ENCODE measurements around the gene PIEZO2. TPM values are rescaled to one million over a fixed set of nuclear protein-coding genes. Genes with fewer than 3 reads are reported as not detected.

PIEZO2 gene
- total RNA-seq, 1 experiment from 2014 or later = 0.57 TPM

DNA sequence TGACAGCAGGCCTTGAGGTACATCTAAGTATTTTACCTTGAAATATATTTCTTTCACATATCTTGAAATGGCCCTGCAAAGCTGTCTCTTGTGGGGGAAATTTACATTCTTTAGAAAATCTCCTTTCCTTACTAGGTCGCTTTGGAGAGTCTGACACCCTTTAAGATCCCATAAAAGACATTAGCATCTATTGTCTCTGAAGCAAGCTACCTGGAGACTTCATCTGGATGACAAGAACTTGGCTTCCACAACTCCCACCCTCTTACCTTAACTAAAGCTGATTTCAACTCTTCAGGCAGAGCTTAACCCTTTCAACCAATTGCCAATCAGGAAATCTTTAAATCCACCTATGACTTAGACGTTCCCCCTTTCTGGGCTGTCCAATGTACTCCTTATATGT lies 219.3 kb downstream of the PIEZO2 start:
- H3K36me3 ChIP-seq (ENCODE audit: control insufficient read depth, insufficient read depth, low read length) = no peaks in the 10 kb centered on the region
- TF ChIP-seq TCF7L2 (IDR thresholded peaks at IDR 0.05; ENCODE audit: low read depth, low read length) (no peak), POLR2AphosphoS5 (IDR thresholded peaks at IDR 0.05; ENCODE audit: low read depth, low read length) (no peak), SIN3A (IDR thresholded peaks at IDR 0.05; ENCODE audit: borderline replicate concordance, insufficient read depth, low read depth, low read length) (no peak)
- TF ChIP-seq, protein P1, sequence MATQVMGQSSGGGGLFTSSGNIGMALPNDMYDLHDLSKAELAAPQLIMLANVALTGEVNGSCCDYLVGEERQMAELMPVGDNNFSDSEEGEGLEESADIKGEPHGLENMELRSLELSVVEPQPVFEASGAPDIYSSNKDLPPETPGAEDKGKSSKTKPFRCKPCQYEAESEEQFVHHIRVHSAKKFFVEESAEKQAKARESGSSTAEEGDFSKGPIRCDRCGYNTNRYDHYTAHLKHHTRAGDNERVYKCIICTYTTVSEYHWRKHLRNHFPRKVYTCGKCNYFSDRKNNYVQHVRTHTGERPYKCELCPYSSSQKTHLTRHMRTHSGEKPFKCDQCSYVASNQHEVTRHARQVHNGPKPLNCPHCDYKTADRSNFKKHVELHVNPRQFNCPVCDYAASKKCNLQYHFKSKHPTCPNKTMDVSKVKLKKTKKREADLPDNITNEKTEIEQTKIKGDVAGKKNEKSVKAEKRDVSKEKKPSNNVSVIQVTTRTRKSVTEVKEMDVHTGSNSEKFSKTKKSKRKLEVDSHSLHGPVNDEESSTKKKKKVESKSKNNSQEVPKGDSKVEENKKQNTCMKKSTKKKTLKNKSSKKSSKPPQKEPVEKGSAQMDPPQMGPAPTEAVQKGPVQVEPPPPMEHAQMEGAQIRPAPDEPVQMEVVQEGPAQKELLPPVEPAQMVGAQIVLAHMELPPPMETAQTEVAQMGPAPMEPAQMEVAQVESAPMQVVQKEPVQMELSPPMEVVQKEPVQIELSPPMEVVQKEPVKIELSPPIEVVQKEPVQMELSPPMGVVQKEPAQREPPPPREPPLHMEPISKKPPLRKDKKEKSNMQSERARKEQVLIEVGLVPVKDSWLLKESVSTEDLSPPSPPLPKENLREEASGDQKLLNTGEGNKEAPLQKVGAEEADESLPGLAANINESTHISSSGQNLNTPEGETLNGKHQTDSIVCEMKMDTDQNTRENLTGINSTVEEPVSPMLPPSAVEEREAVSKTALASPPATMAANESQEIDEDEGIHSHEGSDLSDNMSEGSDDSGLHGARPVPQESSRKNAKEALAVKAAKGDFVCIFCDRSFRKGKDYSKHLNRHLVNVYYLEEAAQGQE (IDR thresholded peaks at IDR 0.05; ENCODE audit: insufficient read depth in 1 of 2, low read depth in 2 of 2, low read length in 1 of 2) = no peak
- no peaks in the 10 kb centered on the region for H3K27me3 ChIP-seq (ENCODE audit: control insufficient read depth, insufficient read depth, low read length)
- intact Hi-C loops (cut with micrococcal nuclease; ENCODE audit: unreplicated experiment) = no loop called here
- no peaks in the 10 kb centered on the region for H3K9me3 ChIP-seq (ENCODE audit: control insufficient read depth, insufficient read depth, low read depth, low read length)
- ChIA-PET POLR2A (no interaction called here), CTCF (no interaction called here)
- in situ Hi-C loops (cut with HindIII; ENCODE audit: low pct_unique_long_range_greater_than_20kb, low sequenced_read_pairs) = no loop called here
- DNase-seq (ENCODE audit: low read depth, low spot score) (no peak), ATAC-seq (no peak)
- no peaks in the 10 kb centered on the region for H3K4me1 ChIP-seq (ENCODE audit: control insufficient read depth, insufficient read depth, low read length)
- no TSS peak for BruUV-seq (replicated peaks)
- no peak overlapping the region for H3K27ac ChIP-seq (ENCODE audit: low read length)
- no peak overlapping the region for H3K4me3 ChIP-seq (ENCODE audit: low read depth in 2 of 2, low read length in 2 of 2)

DNA sequence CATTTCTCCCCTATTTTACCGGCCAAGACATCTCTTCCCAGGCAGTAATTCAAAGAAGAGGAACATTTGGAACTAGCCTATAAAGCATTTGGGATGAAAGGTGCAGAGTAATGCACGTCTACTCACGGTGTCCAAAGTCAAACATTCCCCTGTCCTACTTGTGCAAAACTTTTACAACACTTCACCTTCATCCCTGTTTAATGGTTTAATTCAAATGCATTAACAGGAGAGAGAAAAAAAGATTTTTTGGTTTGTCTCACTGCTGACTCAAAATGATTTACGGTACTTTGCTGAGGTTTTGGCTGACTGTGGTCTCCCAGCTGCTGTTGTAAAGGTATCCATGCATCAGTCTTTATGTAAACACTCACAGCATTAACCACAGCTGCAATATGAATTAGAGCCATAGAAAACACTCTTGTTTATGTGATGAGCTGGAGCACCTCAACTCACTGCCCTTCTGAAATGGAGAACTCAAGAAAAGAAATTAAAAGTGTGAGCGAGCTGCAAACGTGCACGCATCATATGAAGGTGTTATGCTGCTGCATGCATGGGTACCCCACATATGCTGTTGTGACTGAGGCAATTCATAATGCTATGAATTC lies 220.5 kb downstream of the PIEZO2 start:
- Histone ChIP-seq H3K27me3 (ENCODE audit: control insufficient read depth, insufficient read depth, low read length) (no peaks in the 10 kb centered on the region), H3K36me3 (ENCODE audit: control insufficient read depth, insufficient read depth, low read length) (no peaks in the 10 kb centered on the region), H3K4me1 (ENCODE audit: control insufficient read depth, insufficient read depth, low read length) (no peaks in the 10 kb centered on the region), H3K9me3 (ENCODE audit: control insufficient read depth, insufficient read depth, low read depth, low read length) (no peaks in the 10 kb centered on the region), H3K27ac (ENCODE audit: low read length) (no peak overlapping the region), H3K4me3 (ENCODE audit: low read depth in 2 of 2, low read length in 2 of 2) (no peak overlapping the region)
- BruUV-seq (replicated peaks) = no TSS peak
- no peak for TF ChIP-seq TCF7L2 (IDR thresholded peaks at IDR 0.05; ENCODE audit: low read depth, low read length)
- TF ChIP-seq, protein P1 (IDR thresholded peaks at IDR 0.05; ENCODE audit: insufficient read depth in 1 of 2, low read depth in 2 of 2, low read length in 1 of 2) = no peak
- ATAC-seq (no peak), DNase-seq (ENCODE audit: low read depth, low spot score) (no peak)
- ChIA-PET CTCF (no interaction called here), POLR2A (no interaction called here)
- intact Hi-C loops (cut with micrococcal nuclease; ENCODE audit: unreplicated experiment) = no loop called here
- in situ Hi-C loops (cut with HindIII; ENCODE audit: low pct_unique_long_range_greater_than_20kb, low sequenced_read_pairs) = no loop called here

Data from Panc1 (cell line).